GM19463 (cell line): ENCODE results near the gene PCSK1N.
A peak's percentile ranks its signal among the peaks of the same experiment; 100 is the strongest.
"Not testable (repeated sequence)": the region's sequence is repeated elsewhere in the genome, so short reads cannot be mapped to it uniquely, and the experiment has no call there.

Source experiments
- ATAC-seq: cut with Tn5 transposase; IDR thresholded peaks from one replicate; pipeline ENCODE4 v1.9.1; 2021; ENCODE audit warnings: mild to moderate bottlenecking, moderate library complexity; ENCODE audit not compliant: unreplicated experiment

Gene PCSK1N

DNA sequence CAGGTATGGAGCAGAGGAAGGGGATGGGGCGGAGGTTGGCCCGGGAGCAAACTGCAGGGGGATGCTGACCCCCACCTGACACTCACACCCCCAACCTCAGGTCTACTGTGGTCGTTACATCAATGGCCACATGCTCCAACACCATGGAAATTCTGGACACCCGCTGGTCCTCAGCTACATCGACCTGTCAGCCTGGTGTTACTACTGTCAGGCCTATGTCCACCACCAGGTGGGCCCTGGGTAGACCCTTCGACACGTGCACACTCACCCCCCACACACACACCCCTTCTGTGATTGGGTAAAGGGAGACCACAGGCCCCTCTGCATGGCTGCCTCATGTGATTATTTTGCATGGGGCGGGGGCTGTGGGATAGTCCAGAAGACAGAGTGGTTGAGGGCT lies 11.3 kb downstream of the PCSK1N start:
- no peak for ATAC-seq

DNA sequence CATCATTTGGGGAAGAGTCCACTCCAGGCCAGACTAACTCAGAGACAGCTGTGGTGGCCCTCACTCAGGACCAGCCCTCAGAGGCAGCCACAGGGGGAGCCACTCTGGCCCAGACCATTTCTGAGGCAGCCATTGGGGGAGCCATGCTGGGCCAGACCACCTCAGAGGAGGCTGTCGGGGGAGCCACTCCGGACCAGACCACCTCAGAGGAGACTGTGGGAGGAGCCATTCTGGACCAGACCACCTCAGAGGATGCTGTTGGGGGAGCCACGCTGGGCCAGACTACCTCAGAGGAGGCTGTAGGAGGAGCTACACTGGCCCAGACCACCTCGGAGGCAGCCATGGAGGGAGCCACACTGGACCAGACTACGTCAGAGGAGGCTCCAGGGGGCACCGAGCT lies 12.4 kb downstream of the PCSK1N start:
- no peak for ATAC-seq

DNA sequence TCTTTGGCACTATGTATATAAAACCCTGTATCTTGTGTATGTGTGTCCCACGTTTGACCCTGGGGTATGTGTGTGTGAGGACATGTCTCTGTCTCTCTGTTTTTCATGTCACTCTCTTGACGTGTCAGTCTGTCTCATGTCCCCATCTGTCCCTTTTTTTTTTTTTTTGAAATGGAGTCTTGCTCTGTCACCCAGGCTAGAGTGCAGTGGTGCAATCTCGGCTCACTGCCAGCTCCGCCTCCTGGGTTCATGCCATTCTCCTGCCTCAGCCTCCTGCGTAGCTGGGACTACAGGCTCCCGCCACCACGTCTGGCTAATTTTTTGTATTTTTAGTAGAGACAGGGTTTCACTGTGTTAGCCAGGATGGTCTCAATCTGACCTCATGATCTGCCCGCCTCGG lies 16.0 kb downstream of the PCSK1N start:
- not testable (repeated sequence) for ATAC-seq

DNA sequence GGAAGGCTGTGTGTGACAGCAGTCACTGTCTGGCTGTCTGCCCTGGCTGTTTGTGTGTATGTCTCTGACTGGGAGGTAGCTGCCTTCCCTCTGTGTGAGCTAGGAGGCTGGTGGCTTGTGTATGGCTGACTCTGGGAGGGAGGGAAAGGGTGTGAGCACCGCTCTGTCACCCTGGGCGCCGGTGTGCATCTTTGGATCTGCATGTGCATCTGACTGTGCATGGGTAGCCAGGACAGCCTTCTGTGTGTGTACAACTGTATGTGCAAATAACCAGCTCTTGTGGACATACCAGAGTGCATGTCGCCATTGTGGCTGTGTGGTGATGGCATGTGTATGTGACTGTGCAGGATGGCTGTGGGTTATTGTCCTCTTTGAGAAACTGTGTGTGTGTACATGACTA lies 16.5 kb downstream of the PCSK1N start:
- ATAC-seq, result no peak

DNA sequence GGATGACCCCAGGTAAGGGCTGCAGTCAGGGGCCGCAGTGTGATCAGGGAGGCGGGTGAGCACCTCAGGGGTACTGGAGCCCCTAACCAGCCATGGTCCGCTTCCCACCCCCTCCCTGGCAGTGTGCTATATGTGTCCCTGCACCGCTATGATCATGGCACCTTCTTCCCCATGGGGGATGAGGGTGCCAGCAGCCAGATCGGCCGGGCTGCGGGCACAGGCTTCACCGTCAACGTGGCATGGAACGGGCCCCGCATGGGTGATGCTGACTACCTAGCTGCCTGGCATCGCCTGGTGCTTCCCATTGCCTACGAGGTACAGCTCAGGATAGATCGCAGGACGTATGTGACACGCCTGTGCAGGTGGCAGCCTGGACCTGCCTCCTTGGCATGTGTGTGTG lies 17.3 kb downstream of the PCSK1N start:
- ATAC-seq, result no peak

DNA sequence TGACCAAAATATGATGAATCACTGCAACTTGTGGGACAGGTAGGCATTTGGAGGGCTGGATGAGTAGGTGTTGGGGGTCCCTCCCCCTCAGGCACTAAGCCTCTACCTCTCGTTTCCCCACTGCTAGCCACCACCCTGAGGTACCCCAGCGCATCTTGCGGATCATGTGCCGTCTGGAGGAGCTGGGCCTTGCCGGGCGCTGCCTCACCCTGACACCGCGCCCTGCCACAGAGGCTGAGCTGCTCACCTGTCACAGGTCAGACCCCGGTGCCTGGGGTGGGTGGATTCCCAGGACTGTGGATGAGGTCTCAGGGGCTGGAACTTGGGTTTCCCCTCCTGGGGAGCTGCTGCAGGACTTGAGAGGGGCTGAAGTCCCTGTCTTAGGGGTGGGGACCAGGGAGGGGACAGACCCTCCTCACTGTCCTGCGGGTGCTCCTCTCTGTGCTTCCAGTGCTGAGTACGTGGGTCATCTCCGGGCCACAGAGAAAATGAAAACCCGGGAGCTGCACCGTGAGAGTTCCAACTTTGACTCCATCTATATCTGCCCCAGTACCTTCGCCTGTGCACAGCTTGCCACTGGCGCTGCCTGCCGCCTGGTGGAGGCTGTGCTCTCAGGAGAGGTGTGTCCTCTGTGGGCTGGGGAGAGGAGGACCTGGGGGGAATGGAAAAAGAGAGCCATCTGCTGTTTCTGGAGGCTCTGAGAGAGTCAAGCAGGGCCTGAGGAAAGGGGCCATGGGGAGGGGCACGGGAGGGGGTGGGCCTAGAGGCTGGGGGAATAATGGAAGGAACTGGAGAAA lies 19.2 kb downstream of the PCSK1N start:
- ATAC-seq, result no peak

DNA sequence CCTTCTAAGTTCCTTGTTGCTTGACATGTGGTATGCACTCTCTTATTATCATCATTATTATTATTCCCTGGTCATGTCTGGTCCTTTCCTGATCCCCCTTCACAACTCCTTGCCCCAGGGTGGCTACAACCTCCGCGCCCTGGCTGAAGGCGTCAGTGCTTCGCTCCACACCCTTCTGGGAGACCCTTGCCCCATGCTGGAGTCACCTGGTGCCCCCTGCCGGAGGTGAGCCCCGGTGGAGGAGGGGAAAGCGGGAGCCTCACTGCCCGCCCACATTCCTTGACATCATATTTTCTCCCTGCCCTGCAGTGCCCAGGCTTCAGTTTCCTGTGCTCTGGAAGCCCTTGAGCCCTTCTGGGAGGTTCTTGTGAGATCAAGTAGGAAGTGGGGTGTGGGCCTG lies 20.1 kb downstream of the PCSK1N start:
- ATAC-seq, result no peak

DNA sequence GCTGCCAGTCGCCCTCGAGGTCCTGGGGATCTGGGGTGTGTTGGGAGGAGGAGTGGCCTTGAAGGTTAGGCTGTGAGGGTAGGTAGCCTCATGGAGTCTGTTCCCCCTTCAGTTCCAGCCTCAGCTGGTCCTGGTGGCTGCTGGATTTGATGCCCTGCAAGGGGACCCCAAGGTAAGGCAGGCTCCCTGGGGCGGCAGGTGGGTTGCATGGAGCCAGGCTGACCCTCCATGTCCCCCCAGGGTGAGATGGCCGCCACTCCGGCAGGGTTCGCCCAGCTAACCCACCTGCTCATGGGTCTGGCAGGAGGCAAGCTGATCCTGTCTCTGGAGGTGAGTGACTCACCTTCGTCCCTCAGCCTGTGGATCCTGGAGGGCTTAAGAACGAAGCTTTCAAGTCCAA lies 20.7 kb downstream of the PCSK1N start:
- ATAC-seq, result no peak

DNA sequence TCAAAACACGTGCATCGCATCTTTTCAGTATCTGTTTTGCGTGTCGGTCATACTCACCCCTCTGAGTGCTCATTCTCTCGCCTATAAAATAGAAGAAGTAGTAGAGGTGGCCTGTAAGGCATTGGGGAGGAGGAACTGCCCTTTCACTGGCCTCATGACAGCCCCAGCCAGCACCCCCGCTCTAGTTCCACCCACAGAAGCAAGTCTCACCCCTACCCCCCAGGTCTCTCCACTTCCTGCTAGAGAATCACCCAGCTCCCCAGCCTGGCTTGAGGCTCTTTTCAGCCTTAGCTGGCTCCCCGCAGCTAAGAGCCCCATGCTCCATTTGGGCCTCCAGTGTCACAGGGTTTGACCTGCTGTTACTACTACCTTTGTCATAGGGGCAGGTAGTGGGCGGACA lies 21.8 kb downstream of the PCSK1N start:
- no peak for ATAC-seq

DNA sequence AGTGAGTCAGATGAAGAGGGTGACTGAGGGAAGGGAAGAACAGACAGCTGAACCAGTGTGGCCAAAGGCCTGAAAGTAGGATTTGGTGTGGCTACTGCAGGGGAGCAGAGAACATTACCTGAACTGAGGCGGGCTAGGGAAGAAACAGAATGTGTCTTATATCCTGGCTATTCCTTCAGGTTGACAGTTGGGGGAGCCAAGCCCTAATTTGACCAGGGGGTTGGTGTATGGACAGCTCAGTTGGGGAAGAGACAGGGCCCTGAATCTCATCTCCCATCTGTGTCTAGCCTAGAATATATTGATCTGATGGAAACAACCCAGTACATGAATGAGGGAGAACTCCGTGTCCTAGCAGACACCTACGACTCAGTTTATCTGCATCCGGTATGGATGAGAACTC lies 29.3 kb downstream of the PCSK1N start:
- no peak for ATAC-seq

DNA sequence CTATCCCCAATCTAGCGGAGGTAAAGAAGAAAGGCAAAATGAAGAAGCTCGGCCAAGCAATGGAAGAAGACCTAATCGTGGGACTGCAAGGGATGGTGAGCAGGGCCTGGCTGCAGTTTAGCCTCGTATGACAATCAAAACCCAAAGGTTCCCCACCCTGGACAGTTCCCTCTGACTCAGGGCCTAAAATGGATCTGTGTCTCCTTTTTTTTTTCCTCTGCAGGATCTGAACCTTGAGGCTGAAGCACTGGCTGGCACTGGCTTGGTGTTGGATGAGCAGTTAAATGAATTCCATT lies 32.6 kb downstream of the PCSK1N start:
- no peak for ATAC-seq

DNA sequence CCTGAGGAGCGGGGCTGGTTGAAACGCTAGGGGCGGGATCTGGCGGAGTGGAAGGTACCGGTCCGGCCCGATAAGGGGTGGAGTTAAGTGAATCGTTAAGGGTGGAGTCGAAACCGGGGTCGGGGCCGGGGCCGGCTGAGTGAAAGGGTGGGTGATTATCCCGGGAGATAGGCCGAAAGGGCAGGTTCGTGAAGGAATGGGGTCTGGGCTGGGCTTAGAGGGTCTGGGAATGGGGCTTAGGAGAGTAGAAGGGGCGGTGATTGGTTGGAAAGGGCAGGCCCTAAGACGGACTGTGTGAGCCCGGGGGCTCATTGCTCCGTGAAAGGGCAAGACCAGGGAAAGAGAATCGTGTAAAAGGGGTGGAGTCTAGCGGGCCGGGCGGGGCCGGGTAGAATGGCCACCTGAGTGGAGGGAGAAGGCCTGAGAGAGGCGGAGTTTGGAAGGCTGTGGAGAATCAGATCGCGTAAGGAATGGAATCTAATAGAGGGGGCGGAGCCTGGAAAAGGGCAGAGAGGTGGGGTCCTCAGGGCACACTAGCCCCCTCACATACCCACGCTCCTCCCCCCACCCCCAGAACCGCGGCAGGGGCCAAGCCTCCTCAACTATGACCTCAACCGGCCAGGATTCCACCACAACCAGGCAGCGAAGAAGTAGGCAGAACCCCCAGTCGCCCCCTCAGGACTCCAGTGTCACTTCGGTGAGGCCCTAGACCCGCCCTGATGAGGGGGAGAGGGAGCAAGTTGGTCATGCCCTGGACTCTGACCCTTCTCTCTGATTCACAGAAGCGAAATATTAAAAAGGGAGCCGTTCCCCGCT lies 33.1 kb downstream of the PCSK1N start:
- peak; percentile 38 for ATAC-seq

DNA sequence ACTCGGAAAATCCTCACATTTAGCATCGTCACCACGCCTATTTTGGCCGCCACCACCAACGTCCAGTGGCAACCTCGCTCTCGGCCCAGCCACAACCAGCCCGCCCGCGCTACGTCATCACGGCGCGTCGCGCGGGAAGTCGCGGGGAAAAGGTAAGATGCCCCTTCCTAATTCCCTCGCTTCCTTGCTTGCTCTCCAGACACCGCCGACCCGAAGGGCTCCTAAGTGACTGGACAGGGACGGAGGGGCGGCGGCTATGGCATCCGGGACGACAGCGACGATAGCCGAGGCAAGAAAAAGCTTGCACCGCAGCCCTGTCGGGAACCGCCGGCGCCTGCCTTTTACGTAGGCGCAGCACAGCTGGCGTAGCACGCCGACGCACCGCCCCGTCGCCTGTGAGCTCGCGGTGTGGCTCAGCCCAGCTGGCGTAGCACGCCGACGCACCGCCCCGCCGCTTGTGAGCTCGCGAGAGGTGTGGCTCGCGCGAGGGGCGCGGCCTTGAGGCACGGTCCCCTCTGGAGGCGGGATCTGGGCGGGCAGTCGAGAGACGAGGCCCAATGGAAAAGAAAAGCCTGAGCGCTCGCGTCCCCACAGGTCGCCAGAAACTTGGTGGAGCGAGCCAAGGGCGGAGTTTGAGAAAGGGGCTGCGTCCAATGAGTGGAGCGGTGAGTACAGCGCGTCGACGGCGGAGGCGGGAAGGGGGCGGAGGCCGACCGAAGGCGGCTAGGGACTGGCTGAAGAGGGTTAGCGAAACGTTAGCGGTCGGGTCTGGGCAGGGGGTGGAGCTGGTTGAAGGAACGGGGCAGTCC lies 33.9 kb downstream of the PCSK1N start, which contains the start of gene HDAC6:
TSS of gene HDAC6 (plus strand) at position 788 of the 809 bp plus-strand sequence. CDS start 626 bp downstream, outside the sequence.
- peak; percentile 82 for ATAC-seq

DNA sequence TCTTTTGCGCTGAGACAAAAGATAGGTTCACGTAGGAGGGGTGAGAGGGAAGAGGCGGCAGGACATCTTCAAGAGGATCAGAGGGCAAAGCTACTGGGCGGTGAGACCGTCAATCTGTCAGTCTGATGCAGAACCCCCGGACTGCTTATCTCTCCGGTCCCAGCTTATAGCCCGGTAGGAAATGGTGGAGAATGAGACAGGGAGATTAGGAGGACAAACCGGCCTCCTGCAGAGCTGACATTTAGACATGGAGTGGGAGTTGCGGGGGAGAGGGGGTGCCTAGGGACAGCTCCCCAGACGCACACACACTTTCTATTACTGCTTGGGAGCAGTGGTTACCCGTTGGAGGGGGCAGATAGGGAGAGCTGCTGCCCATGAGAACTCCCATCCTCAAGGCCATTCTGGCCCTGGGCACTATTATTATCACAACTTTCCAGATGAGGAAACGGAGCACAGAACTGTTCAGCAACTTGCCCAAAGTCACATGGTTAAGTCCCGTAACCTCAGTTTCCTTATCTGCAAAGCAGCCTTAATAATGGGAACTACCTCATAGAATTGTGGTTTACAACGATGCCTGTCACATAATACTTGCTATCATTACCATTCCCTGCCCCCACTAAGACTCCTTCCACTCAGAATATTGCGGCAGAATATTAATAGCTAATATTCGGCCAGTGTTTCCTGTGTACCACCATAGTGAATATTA lies 34.7 kb downstream of the PCSK1N start:
- no peak for ATAC-seq

DNA sequence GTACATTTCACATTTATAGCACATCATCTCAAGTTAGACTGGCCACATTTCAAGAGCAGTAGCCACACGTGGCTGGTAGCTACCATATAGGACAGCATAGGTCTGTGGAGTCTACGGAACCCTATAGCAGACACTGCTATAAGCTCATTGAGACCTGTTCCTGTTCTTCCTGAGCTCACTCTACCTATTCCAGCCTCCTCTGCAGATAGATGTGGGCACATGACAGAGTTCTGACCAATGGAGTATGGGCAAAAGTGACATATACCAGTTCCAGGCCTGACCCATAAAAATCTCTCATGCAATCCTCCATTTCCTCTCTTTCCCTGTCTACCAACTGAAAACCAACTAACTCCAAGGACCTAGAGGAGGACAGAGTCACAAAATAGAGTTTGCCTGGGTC lies 37.1 kb downstream of the PCSK1N start:
- no peak for ATAC-seq

DNA sequence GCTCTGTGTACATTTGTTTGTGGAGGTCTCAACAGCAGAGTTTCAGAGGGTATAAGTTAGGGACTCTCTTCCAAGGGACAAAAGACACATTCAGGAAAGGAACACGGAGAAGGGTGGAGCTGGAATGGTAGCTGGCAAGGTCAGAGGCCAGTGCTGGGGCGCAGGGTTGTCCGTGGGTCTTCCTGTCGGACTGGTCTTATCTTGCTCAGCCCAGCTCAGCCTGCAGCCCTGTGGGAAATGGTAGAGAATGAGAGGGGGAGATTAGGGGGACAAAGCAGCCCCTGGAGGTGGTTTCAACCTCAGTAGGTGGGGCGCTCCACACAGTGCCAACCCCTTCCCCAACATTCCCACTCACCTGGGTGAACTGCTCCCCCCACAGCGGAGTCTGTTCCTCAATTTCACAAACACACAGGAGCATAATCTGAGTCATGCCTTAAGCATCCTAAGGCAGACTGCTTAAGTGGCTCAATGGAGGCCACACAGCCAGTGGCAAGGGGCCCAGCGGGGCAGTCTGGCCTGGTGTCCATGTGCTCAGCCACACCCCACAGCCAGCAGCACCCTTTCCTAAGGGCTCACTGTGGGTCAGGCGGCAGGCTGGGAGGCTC lies 40.4 kb downstream of the PCSK1N start:
- no peak for ATAC-seq

DNA sequence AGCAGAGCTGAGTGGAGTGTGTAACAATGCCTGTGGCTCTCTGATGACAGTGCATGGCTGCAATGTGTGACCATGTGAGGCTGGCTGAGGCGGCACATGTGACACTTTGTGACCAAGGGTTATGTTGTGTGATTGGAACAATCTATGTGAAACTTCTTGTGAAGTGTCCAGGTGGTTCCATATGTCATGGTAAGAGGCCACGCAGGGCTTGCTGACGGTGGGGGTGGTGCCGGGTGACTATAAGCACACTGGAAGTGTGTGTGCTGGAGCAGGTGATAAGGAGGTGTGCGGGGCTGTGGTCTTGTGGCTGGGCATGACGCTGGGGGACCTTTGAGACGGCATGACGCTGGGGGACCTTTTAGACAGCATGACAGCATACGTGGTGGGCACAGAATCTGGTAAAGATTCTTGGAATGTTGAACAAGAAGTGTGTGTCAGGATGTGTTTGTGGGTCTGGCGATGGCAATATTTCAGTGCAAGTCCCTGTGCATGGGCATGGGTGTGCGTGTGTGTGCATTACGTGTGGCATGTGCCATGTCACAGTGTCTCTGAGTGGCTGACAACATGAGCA lies 41.0 kb downstream of the PCSK1N start:
- ATAC-seq, result no peak

DNA sequence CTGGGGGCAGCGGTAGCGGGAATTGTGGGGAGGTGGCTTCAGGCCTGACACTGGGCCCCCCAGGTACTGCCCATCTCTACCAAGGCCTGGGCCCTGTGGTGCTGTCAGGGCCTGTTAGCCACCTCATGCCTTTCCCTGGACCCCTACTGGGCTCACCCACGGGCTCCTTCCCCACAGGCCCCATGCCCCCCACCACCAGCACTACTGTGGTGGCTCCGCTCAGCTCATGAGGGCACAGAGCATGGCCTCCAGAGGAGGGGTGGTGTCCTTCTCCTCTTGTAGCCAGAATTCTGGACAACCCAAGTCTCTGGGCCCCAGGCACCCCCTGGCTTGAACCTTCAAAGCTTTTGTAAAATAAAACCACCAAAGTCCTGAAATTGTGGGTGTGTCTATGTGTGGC lies 41.5 kb downstream of the PCSK1N start:
- no peak for ATAC-seq

DNA sequence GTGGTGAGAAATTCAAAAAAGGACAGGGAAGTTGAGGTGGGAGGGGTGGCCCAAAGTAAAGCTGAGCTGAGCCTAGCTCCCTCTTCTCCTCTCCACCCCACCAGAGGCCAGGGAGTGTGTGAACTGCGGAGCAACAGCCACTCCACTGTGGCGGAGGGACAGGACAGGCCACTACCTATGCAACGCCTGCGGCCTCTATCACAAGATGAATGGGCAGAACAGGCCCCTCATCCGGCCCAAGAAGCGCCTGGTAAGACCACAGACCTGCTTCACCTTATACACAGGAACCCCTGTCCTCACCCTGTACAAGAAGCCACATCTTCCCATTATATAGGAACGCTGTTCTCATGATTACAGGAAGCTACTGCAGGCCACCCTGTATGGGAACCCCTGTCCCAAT lies 43.2 kb downstream of the PCSK1N start:
- no peak for ATAC-seq
